ENCODE measurements around the gene NT5C1B. TPM values are rescaled to one million over a fixed set of nuclear protein-coding genes. Genes with fewer than 3 reads are reported as not detected.
A peak's percentile ranks its signal among the peaks of the same experiment; 100 is the strongest.

The NT5C1B gene
- total and polyA plus RNA-seq, 5 donors from 2014 or later = 0.46 to 0.78 (median 0.56) TPM; not detected in 2

- Mint-ChIP-seq H3K4me1 (no peaks in the 10 kb centered on the region), H3K9me3 (peaks cover 0 to 2% (median 0%) of the 10 kb centered on the region in 7 donors), H3K27ac (no peak overlapping the region), H3K36me3 (no peaks in the 10 kb centered on the region), H3K27me3 (no peaks in the 10 kb centered on the region), H3K4me3 (no peak overlapping the region)
- no peak overlapping the region for H3K27ac ChIP-seq (ENCODE audit: insufficient read depth, low read length, poor library complexity, severe bottlenecking)
- H3K4me1 ChIP-seq (ENCODE audit: control insufficient read depth, insufficient read depth, low read length, poor library complexity, severe bottlenecking) = no peaks in the 10 kb centered on the region
- H3K27me3 ChIP-seq (ENCODE audit: control insufficient read depth, insufficient read depth, low read length) = peaks cover 3% of the 10 kb centered on the region
- peak; percentile 62 to 74 for ATAC-seq (ENCODE audit: low read depth in 2 of 2)
- H3K36me3 ChIP-seq (ENCODE audit: control insufficient read depth, insufficient read depth, low read length) = no peaks in the 10 kb centered on the region
- DNase-seq = peak; percentile 46 to 60 (median 58)
- no peaks in the 10 kb centered on the region for H3K9me3 ChIP-seq (ENCODE audit: control insufficient read depth in 2 of 2, low read length in 2 of 2)
- no peak overlapping the region for H3K4me3 ChIP-seq (ENCODE audit: low read depth, low read length)
Measured at GRCh38 chr2:18520451-18521425, 68.6 kb downstream of the NT5C1B start.

- H3K27me3 Mint-ChIP-seq = no peaks in the 10 kb centered on the region
- no peaks in the 10 kb centered on the region for H3K36me3 ChIP-seq (ENCODE audit: control insufficient read depth, insufficient read depth, low read length)
- no peak overlapping the region for H3K27ac ChIP-seq (ENCODE audit: insufficient read depth, low read length, poor library complexity, severe bottlenecking)
- H3K4me3 ChIP-seq (ENCODE audit: low read depth, low read length) = no peak overlapping the region
- no peaks in the 10 kb centered on the region for H3K4me1 ChIP-seq (ENCODE audit: control insufficient read depth, insufficient read depth, low read length, poor library complexity, severe bottlenecking)
- DNase-seq (no peak), ATAC-seq (ENCODE audit: low read depth in 2 of 2) (no peak)
- no peak overlapping the region for H3K4me3 Mint-ChIP-seq
- no peaks in the 10 kb centered on the region for H3K36me3 Mint-ChIP-seq
- no peaks in the 10 kb centered on the region for H3K9me3 ChIP-seq (ENCODE audit: control insufficient read depth in 2 of 2, low read length in 2 of 2)
- H3K4me1 Mint-ChIP-seq = no peaks in the 10 kb centered on the region
- peaks cover 0 to 2% (median 0%) of the 10 kb centered on the region in 7 donors for H3K9me3 Mint-ChIP-seq
- H3K27me3 ChIP-seq (ENCODE audit: control insufficient read depth, insufficient read depth, low read length) = peaks cover 3% of the 10 kb centered on the region
- H3K27ac Mint-ChIP-seq = no peak overlapping the region
Measured at GRCh38 chr2:18519914-18520450, 69.4 kb downstream of the NT5C1B start.

- Mint-ChIP-seq H3K9me3 (peaks cover 0 to 2% (median 0%) of the 10 kb centered on the region in 7 donors), H3K27me3 (peaks cover 4% of the 10 kb centered on the region), H3K4me1 (no peaks in the 10 kb centered on the region), H3K4me3 (no peak overlapping the region), H3K27ac (no peak overlapping the region), H3K36me3 (no peaks in the 10 kb centered on the region)
- no peak overlapping the region for H3K4me3 ChIP-seq (ENCODE audit: low read depth, low read length)
- H3K36me3 ChIP-seq (ENCODE audit: control insufficient read depth, insufficient read depth, low read length) = no peaks in the 10 kb centered on the region
- H3K27ac ChIP-seq (ENCODE audit: insufficient read depth, low read length, poor library complexity, severe bottlenecking) = no peak overlapping the region
- H3K4me1 ChIP-seq (ENCODE audit: control insufficient read depth, insufficient read depth, low read length, poor library complexity, severe bottlenecking) = no peaks in the 10 kb centered on the region
- H3K9me3 ChIP-seq (ENCODE audit: control insufficient read depth in 2 of 2, low read length in 2 of 2) = no peaks in the 10 kb centered on the region
- ATAC-seq (ENCODE audit: low read depth in 2 of 2) (no peak), DNase-seq (no peak)
- peaks cover 6% of the 10 kb centered on the region for H3K27me3 ChIP-seq (ENCODE audit: control insufficient read depth, insufficient read depth, low read length)
Measured at GRCh38 chr2:18518116-18519111, 71.0 kb downstream of the NT5C1B start.

- Mint-ChIP-seq H3K9me3 (peaks cover 0 to 2% (median 0%) of the 10 kb centered on the region in 7 donors), H3K36me3 (no peaks in the 10 kb centered on the region), H3K27ac (no peak overlapping the region), H3K4me3 (no peak overlapping the region), H3K4me1 (no peaks in the 10 kb centered on the region), H3K27me3 (peaks cover 4% of the 10 kb centered on the region)
- DNase-seq = no peak
- H3K36me3 ChIP-seq (ENCODE audit: control insufficient read depth, insufficient read depth, low read length) = no peaks in the 10 kb centered on the region
- H3K27ac ChIP-seq (ENCODE audit: insufficient read depth, low read length, poor library complexity, severe bottlenecking) = no peak overlapping the region
- no peak overlapping the region for H3K4me3 ChIP-seq (ENCODE audit: low read depth, low read length)
- H3K27me3 ChIP-seq (ENCODE audit: control insufficient read depth, insufficient read depth, low read length) = peaks cover 6% of the 10 kb centered on the region
- H3K4me1 ChIP-seq (ENCODE audit: control insufficient read depth, insufficient read depth, low read length, poor library complexity, severe bottlenecking) = no peaks in the 10 kb centered on the region
- H3K9me3 ChIP-seq (ENCODE audit: control insufficient read depth in 2 of 2, low read length in 2 of 2) = no peaks in the 10 kb centered on the region
- ATAC-seq (ENCODE audit: low read depth in 2 of 2) = no peak
Measured at GRCh38 chr2:18517386-18517785, 72.0 kb downstream of the NT5C1B start.

- H3K36me3 ChIP-seq (ENCODE audit: control insufficient read depth, insufficient read depth, low read length) = no peaks in the 10 kb centered on the region
- Mint-ChIP-seq H3K4me1 (no peaks in the 10 kb centered on the region), H3K9me3 (peaks cover 0 to 2% (median 0%) of the 10 kb centered on the region in 7 donors), H3K36me3 (no peaks in the 10 kb centered on the region), H3K27me3 (peaks cover 4% of the 10 kb centered on the region), H3K27ac (peak overlapping the region in 1 of 3 donors; percentile 56), H3K4me3 (no peak overlapping the region)
- peaks cover 6% of the 10 kb centered on the region for H3K27me3 ChIP-seq (ENCODE audit: control insufficient read depth, insufficient read depth, low read length)
- no peak overlapping the region for H3K27ac ChIP-seq (ENCODE audit: insufficient read depth, low read length, poor library complexity, severe bottlenecking)
- H3K4me1 ChIP-seq (ENCODE audit: control insufficient read depth, insufficient read depth, low read length, poor library complexity, severe bottlenecking) = no peaks in the 10 kb centered on the region
- H3K4me3 ChIP-seq (ENCODE audit: low read depth, low read length) = no peak overlapping the region
- ATAC-seq (ENCODE audit: low read depth in 2 of 2) (no peak), DNase-seq (no peak)
- no peaks in the 10 kb centered on the region for H3K9me3 ChIP-seq (ENCODE audit: control insufficient read depth in 2 of 2, low read length in 2 of 2)
Measured at GRCh38 chr2:18516112-18516511, 73.3 kb downstream of the NT5C1B start.

GRCh38 chr2:18514526-18515461 lies 74.6 kb downstream of the NT5C1B start:
- Histone ChIP-seq H3K27me3 (ENCODE audit: control insufficient read depth, insufficient read depth, low read length) (peaks cover 8% of the 10 kb centered on the region), H3K36me3 (ENCODE audit: control insufficient read depth, insufficient read depth, low read length) (no peaks in the 10 kb centered on the region), H3K9me3 (ENCODE audit: control insufficient read depth in 2 of 2, low read length in 2 of 2) (no peaks in the 10 kb centered on the region), H3K4me1 (ENCODE audit: control insufficient read depth, insufficient read depth, low read length, poor library complexity, severe bottlenecking) (no peaks in the 10 kb centered on the region), H3K27ac (ENCODE audit: insufficient read depth, low read length, poor library complexity, severe bottlenecking) (no peak overlapping the region), H3K4me3 (ENCODE audit: low read depth, low read length) (no peak overlapping the region)
- no peaks in the 10 kb centered on the region for H3K36me3 Mint-ChIP-seq
- no peak overlapping the region for H3K27ac Mint-ChIP-seq
- ATAC-seq (ENCODE audit: low read depth in 2 of 2) (no peak), DNase-seq (no peak)
- no peak overlapping the region for H3K4me3 Mint-ChIP-seq
- H3K4me1 Mint-ChIP-seq = no peaks in the 10 kb centered on the region
- no peaks in the 10 kb centered on the region for H3K9me3 Mint-ChIP-seq
- peaks cover 16% of the 10 kb centered on the region for H3K27me3 Mint-ChIP-seq
